Chondrocyte (in vitro differentiated cells): ENCODE data around the gene GPR150. TPM values are rescaled to one million over a fixed set of nuclear protein-coding genes. Genes with fewer than 3 reads are reported as not detected.

Experiments used
- DNase-seq: peaks from one replicate; pipeline ENCODE4 v3.0.0; 2021; ENCODE audit warnings: mixed read lengths, low spot score
- H3K27ac Mint-ChIP-seq: one replicate; pipeline ENCODE4 v1.8.0; 2021; ENCODE audit warnings: mild to moderate bottlenecking, moderate library complexity, mixed read lengths; ENCODE audit not compliant: unreplicated experiment
- H3K27me3 Mint-ChIP-seq: 2 replicates; pipeline ENCODE4 v1.8.0; 2021; ENCODE audit warnings: low read depth, mixed read lengths
- H3K36me3 Mint-ChIP-seq: 2 replicates; pipeline ENCODE4 v1.8.0; 2021; ENCODE audit warnings: low read depth, mixed read lengths
- H3K4me1 Mint-ChIP-seq: 2 replicates; pipeline ENCODE4 v1.8.0; 2021; ENCODE audit warnings: low read depth, mild to moderate bottlenecking, mixed read lengths
- H3K4me3 Mint-ChIP-seq: one replicate; pipeline ENCODE4 v1.8.0; 2021; ENCODE audit warnings: mild to moderate bottlenecking, moderate library complexity, mixed read lengths; ENCODE audit not compliant: unreplicated experiment
- H3K9me3 Mint-ChIP-seq: 2 replicates; pipeline ENCODE4 v1.8.0; 2021; ENCODE audit warnings: low read depth, mixed read lengths
- total RNA-seq: library from RNA; stranded (reverse); gene quantifications from 3 replicates; pipeline ENCODE4 v1.2.1, GENCODE V29; 2021
- TF ChIP-seq, protein P1 (sequence below): fragments of 200-600 bp; sonication (generic); IDR thresholded peaks from 2 replicates; pipeline ENCODE4 v1.5.0; 2021; ENCODE audit warnings: antibody characterized with exemption, mild to moderate bottlenecking, moderate library complexity

The GPR150 gene
- total RNA-seq, 1 donor from 2014 or later: 0.42 TPM

- no peaks in the 10 kb centered on the region for H3K9me3 Mint-ChIP-seq
- no peak overlapping the region for H3K4me3 Mint-ChIP-seq
- no peaks in the 10 kb centered on the region for H3K27me3 Mint-ChIP-seq
- peak overlapping the region; percentile 74 for H3K27ac Mint-ChIP-seq
- H3K4me1 Mint-ChIP-seq: peaks cover 55% of the 10 kb centered on the region
- no peaks in the 10 kb centered on the region for H3K36me3 Mint-ChIP-seq
- TF ChIP-seq, protein P1, sequence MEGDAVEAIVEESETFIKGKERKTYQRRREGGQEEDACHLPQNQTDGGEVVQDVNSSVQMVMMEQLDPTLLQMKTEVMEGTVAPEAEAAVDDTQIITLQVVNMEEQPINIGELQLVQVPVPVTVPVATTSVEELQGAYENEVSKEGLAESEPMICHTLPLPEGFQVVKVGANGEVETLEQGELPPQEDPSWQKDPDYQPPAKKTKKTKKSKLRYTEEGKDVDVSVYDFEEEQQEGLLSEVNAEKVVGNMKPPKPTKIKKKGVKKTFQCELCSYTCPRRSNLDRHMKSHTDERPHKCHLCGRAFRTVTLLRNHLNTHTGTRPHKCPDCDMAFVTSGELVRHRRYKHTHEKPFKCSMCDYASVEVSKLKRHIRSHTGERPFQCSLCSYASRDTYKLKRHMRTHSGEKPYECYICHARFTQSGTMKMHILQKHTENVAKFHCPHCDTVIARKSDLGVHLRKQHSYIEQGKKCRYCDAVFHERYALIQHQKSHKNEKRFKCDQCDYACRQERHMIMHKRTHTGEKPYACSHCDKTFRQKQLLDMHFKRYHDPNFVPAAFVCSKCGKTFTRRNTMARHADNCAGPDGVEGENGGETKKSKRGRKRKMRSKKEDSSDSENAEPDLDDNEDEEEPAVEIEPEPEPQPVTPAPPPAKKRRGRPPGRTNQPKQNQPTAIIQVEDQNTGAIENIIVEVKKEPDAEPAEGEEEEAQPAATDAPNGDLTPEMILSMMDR: no peak
- DNase-seq: no peak
Measured at GRCh38 chr5:95668728-95669127, 48.8 kb downstream of the GPR150 start.

DNA sequence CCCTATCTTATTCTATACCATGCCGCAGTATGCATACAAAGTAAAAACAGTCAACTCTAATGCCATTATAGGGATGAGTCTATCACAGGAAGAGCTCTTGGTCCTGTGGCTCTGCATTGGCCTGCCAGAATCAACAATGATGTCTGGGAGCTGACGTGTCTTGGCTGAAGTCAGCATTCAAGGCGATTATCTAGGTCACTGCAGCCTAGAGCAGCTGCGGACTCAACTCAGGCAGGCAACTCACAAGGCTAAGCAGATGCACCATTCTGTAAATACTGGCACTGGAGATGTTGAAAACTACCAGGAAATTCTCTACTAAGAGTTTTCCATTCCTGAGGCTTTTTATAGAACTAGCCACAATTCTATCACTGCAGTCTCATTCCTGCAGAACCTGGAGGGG lies 49.7 kb downstream of the GPR150 start:
- H3K36me3 Mint-ChIP-seq: no peaks in the 10 kb centered on the region
- TF ChIP-seq, protein P1: no peak
- no peak overlapping the region for H3K4me3 Mint-ChIP-seq
- DNase-seq: no peak
- H3K9me3 Mint-ChIP-seq: no peaks in the 10 kb centered on the region
- H3K4me1 Mint-ChIP-seq: peaks cover 49% of the 10 kb centered on the region
- peak overlapping the region; percentile 74 for H3K27ac Mint-ChIP-seq
- no peaks in the 10 kb centered on the region for H3K27me3 Mint-ChIP-seq

DNA sequence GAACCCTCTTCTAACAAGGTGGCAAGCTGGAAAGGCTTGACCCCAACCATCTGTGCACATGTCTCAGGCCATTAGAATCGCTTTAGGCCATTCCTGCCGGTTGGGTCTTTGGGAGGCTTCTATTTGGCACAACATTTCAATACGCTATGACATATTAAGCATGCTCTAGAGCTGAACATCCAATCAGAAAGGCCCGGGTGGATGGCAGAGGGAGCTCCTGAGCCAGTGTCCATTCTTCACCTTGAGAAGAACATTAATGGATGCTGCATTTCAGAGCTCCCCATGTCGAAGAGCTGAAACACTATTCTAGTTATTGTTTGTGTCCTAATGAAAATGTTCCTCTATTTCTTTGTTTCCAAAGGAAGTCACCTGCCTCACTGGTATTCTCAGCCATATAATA lies 50.1 kb downstream of the GPR150 start:
- Mint-ChIP-seq H3K9me3 (no peaks in the 10 kb centered on the region), H3K4me1 (peaks cover 48% of the 10 kb centered on the region), H3K27ac (peak overlapping the region; percentile 74), H3K4me3 (no peak overlapping the region), H3K27me3 (no peaks in the 10 kb centered on the region), H3K36me3 (no peaks in the 10 kb centered on the region)
- no peak for DNase-seq
- TF ChIP-seq, protein P1: no peak

DNA sequence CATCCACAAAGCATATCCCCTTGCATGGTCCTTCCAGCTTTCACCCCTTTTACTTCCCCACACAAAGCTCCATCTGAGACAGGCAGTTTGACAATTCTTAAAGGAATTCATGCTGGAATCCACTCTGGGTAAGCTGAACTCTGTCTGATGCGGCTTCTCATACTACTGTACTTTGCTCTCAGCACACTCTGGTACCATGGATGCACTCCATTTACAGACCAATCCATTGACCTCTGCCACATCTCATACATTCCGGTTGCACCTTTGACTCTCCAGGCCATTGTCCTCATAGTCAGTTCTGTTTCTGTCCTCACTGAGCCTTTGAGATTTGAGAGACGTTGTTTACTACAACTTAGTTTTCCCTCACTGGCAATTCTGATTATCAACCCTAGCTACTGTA lies 50.7 kb downstream of the GPR150 start:
- H3K27ac Mint-ChIP-seq: peak overlapping the region; percentile 74
- H3K27me3 Mint-ChIP-seq: no peaks in the 10 kb centered on the region
- H3K4me1 Mint-ChIP-seq: peaks cover 48% of the 10 kb centered on the region
- H3K9me3 Mint-ChIP-seq: no peaks in the 10 kb centered on the region
- DNase-seq: no peak
- H3K4me3 Mint-ChIP-seq: no peak overlapping the region
- H3K36me3 Mint-ChIP-seq: no peaks in the 10 kb centered on the region
- TF ChIP-seq, protein P1: no peak

Other genes with a start within 250 kb of the GPR150 start
- not detected in 3 replicates for gene FAM81B, start 228.7 kb upstream of the GPR150 start, total RNA-seq
- gene SKIC3, start 65.1 kb upstream of the GPR150 start, total RNA-seq: 114 to 132 TPM (median 116 TPM) in 3 replicates
- gene ARSK, start 65.0 kb upstream of the GPR150 start, total RNA-seq: 10.0 to 10.7 TPM (median 10.4 TPM) in 3 replicates
- gene RFESD, start 26.7 kb downstream of the GPR150 start, total RNA-seq: 0.97 to 1.9 TPM (median 1.7 TPM) in 3 replicates
- gene SPATA9, start 62.9 kb downstream of the GPR150 start, total RNA-seq: 0.67 to 1.7 TPM (median 1.1 TPM) in 3 replicates
- 67.1 to 75.4 TPM (median 75.2 TPM) in 3 replicates for gene RHOBTB3, start 111.2 kb downstream of the GPR150 start, total RNA-seq
- gene GLRX, start 202.6 kb downstream of the GPR150 start, total RNA-seq: 18.3 to 24.8 TPM (median 21.6 TPM) in 3 replicates